C4-2B (cell line): Measurements from ENCODE around the gene ZNF155.

ENCODE experiments used
- ZFX ChIP-seq: fragments of 450-650 bp; IDR thresholded peaks from 2 replicates; pipeline ENCODE4 v1.6.1; 2017
- TF ChIP-seq, protein P1 (sequence below): fragments of 450-650 bp; conservative IDR thresholded peaks from 2 replicates; pipeline ENCODE4 v1.5.1; 2017; ENCODE audit warnings: mild to moderate bottlenecking

DNA sequence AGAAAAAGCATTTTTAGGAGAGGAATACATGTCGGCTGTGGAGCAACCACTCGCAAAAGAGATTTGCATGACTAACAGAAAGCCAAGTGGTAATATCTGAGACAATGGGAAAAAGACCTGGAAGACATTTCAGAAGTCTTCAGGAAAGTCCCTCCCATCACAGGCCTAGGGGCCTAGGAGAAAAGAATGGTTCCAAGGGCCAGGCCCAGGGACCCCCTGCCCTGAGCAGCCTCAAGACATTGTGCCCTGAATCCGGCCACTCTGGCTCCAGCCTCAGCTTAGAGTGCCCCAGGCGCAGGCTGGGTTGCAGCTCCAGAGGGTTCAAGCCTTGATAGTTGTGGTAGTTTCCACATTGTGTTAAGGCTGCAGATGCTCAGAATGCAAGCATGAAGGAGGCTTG, 23.6 kb upstream of the ZNF155 start:
- TF ChIP-seq, protein P1, sequence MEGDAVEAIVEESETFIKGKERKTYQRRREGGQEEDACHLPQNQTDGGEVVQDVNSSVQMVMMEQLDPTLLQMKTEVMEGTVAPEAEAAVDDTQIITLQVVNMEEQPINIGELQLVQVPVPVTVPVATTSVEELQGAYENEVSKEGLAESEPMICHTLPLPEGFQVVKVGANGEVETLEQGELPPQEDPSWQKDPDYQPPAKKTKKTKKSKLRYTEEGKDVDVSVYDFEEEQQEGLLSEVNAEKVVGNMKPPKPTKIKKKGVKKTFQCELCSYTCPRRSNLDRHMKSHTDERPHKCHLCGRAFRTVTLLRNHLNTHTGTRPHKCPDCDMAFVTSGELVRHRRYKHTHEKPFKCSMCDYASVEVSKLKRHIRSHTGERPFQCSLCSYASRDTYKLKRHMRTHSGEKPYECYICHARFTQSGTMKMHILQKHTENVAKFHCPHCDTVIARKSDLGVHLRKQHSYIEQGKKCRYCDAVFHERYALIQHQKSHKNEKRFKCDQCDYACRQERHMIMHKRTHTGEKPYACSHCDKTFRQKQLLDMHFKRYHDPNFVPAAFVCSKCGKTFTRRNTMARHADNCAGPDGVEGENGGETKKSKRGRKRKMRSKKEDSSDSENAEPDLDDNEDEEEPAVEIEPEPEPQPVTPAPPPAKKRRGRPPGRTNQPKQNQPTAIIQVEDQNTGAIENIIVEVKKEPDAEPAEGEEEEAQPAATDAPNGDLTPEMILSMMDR = no peak
- no peak for TF ChIP-seq ZFX
